ENCODE results near the gene ATP6V1B1. TPM values are rescaled to one million over a fixed set of nuclear protein-coding genes. Genes with fewer than 3 reads are reported as not detected.

The ATP6V1B1 gene
- total RNA-seq, 1 experiment from 2014 or later = 4.0 TPM

Other genes with a start within 250 kb of the ATP6V1B1 start
- not detected in 2 replicates for gene ADD2, start 167.7 kb upstream of the ATP6V1B1 start, total RNA-seq (2022)
- not detected in 2 replicates for gene FIGLA, start 145.3 kb upstream of the ATP6V1B1 start, total RNA-seq (2022)
- gene CLEC4F, start 115.3 kb upstream of the ATP6V1B1 start, total RNA-seq (2022) = 0.16 TPM in 1 of 2 replicates, not detected in the other
- 0.16 and 0.23 TPM in 2 replicates for gene CD207, start 100.1 kb upstream of the ATP6V1B1 start, total RNA-seq (2022)
- 0.61 TPM in 1 of 2 replicates, not detected in the other for gene VAX2, start 35.3 kb upstream of the ATP6V1B1 start, total RNA-seq (2022)
- 0.16 and 0.28 TPM in 2 replicates for gene ANKRD53, start 42.7 kb downstream of the ATP6V1B1 start, total RNA-seq (2022)
- 64.1 and 70.0 TPM in 2 replicates for gene TEX261, start 59.0 kb downstream of the ATP6V1B1 start, total RNA-seq (2022)
- gene NAGK, start 132.7 kb downstream of the ATP6V1B1 start, total RNA-seq (2022) = 87.6 and 101 TPM in 2 replicates
- 13.7 and 15.6 TPM in 2 replicates for gene MCEE, start 194.3 kb downstream of the ATP6V1B1 start, total RNA-seq (2022)
- gene MPHOSPH10, start 194.7 kb downstream of the ATP6V1B1 start, total RNA-seq (2022) = 53.2 and 57.8 TPM in 2 replicates

Measured in Caco-2 (cell line).